ENCODE data around the gene FHOD3.

Gene FHOD3

GRCh38 chr18:36769172-36769571, 471.7 kb downstream of the FHOD3 start:
- no peak for DNase-seq

GRCh38 chr18:36769611-36770314, 472.2 kb downstream of the FHOD3 start:
- peak in 1 of 2 experiments; percentile 6 for DNase-seq

DNA sequence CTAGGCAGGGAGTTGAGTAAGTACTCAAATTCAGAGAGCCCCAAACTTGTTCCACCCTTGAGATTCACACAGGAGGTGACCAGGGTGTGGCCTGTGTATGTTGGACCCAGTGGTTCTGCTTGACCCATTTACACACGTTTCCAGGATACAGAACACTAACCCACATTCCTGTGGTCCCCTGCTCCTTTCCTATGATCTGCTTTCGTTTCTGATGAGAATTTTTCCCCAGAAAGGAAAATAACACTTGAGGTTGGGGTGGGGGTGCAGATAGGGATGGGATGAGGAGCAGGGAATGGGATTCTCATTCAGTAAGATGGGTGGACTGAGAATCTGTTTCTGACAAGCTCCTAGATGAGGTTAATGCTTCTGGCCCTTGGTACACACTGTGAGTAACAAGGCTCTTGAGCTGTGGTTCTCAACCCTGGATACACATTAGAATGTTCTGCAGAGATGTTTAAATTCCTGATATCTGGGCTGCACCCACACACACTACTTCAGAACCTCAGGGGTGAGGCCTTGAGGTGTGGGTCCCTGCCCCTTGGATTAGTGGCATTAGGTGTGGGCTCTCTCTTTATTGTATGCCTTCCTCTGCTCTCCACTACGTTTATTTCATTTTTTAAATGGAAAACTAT, 472.9 kb downstream of the FHOD3 start:
- no peak for DNase-seq

DNA sequence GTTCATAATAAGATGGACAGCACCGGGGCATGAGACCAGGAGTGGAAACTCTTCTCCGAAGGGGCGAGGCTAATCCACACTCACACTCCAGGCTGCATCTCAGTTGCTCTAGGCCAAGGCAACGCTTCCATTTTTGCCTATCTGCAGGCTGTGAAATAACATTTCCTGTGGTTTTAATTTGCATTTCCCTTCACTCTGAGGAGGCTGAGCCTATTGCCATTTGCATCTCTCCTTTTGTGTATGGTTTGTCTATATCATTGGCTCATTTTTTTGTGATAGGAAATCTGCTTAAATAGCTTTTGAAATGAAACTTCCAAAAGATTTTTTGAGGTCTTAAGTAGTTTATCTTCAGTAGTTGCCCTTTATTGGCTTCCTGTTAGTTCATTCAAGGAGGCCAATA, 473.7 kb downstream of the FHOD3 start:
- DNase-seq: no peak

- DNase-seq: no peak
Observed at GRCh38 chr18:36772241-36772723, 474.8 kb downstream of the FHOD3 start.

GRCh38 chr18:36775396-36775795, 477.9 kb downstream of the FHOD3 start:
- DNase-seq: no peak

- DNase-seq: no peak
Observed at GRCh38 chr18:36776650-36777049, 479.1 kb downstream of the FHOD3 start.

GRCh38 chr18:36777566-36777965, 480.1 kb downstream of the FHOD3 start:
- no peak for DNase-seq

GRCh38 chr18:36780748-36781147, 483.2 kb downstream of the FHOD3 start:
- no peak for DNase-seq

GRCh38 chr18:36782710-36783109, 485.2 kb downstream of the FHOD3 start:
- DNase-seq: no peak

GRCh38 chr18:36783792-36784191, 486.3 kb downstream of the FHOD3 start:
- DNase-seq: no peak

DNA sequence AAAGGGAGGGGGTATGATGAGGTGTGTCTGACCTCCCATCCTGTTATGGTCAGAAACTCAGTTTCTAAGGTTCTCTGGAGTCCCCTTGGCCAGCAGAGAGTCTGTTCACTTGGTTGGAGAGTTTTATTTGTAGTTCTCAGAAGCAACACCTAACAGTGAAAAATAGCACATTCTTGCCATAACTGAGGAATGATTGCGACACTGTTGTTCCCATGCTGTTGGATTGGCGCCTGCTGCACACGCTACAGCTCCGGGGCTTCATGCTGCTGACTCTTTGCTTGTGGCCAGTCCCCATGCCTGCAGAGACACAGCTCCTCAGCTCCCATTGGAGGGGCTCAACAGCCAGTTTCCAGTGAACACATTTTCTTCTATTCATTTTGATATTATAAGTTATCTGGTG, 489.2 kb downstream of the FHOD3 start:
- DNase-seq: no peak

- no peak for DNase-seq
Observed at GRCh38 chr18:36792634-36793283, 495.2 kb downstream of the FHOD3 start.

GRCh38 chr18:36798738-36799473, 501.4 kb downstream of the FHOD3 start:
- no peak for DNase-seq

DNA sequence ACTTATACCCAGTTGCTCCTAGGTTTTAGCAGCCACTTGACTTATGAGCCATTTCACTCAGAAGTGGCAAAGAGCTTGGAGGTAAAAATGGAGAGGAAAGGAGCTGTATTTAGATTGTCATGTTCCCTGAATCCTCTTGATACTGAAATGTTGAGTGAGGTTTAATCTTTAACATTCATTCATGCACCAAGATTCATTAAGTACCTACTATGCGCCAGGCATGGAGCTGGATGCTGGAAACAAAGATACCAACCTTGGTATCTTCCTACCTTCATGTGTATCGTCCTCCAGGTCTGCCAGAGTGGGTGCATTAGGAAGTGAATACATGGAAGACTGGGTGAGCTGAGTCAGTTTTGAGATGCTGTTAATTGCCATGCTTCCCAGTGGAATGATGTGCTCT, 507.6 kb downstream of the FHOD3 start:
- no peak for DNase-seq

DNA sequence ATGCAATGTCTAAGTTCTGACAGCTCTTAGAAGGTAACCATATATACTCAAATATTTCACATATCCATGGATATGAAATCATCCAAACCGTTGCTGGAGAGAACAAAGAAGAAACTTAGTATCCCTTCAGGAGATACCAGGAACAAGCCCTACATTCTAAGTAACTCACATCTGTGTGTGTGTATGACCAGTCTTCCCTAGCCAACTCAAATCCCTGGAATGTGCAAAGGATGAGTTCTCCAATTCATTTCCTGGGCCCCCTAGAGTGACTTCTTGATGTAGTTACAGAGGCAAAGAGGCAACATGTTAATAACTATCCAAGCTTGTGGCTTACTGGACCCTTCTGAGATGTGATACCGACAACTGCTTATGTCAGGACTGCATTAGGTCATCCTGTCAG, 511.2 kb downstream of the FHOD3 start:
- no peak for DNase-seq

DNA sequence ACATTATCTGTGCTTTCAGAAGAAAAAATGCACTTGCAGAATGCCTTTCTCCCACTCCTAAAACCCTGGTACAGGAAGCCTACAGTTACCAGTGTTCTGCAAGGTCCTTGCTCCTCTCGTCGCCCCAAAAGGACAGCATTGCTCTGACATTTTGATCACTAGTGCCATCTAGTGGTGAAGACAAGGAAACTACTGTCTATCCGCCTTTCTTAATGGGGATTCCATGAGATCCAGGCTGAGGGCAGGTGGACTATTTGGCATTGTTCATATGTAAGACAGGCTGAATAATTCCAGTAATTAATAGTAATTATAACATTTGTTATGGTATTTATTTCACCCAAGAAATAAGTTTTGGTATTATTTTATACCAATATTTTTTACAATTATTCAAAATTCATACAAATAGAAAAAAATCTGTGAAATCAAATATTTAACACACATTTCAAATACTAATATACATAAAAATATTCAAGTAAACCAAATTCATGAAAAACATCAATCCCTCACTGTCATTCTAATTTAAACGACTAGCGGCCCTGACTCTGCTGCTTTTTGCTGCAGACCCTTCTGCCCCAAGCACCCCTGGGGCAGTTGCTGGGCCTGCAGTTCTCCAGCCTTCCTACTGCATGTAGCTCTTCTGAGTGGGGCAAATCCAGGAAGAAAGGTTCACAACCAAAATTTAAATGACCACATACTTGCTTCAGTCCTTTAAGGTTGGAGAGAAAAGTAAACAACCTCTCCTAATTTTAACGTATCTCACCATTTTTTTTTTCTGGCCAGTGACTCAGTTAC, 512.3 kb downstream of the FHOD3 start:
- DNase-seq: peak in 1 of 2 experiments; percentile 16

GRCh38 chr18:36811430-36811829, 513.9 kb downstream of the FHOD3 start:
- DNase-seq: no peak

DNA sequence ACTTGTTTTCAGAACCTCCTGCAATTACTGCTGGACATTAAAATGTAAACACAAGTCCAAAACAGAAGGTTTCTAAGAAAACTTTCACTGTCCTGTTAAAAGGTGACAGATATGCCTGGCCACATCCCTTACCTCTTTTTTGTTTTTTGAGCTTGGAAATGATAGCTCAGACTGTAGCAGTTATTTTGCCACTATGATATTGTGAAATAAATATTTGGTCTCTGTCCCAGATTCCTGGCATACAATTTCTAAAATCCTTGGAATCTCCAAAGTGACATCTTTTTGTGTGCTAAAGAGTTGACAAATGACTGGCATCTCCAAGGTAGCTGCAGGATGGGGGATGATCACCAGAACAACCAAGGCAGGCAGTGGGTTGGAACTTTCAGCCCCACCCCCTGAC, 514.4 kb downstream of the FHOD3 start:
- DNase-seq: no peak

DNA sequence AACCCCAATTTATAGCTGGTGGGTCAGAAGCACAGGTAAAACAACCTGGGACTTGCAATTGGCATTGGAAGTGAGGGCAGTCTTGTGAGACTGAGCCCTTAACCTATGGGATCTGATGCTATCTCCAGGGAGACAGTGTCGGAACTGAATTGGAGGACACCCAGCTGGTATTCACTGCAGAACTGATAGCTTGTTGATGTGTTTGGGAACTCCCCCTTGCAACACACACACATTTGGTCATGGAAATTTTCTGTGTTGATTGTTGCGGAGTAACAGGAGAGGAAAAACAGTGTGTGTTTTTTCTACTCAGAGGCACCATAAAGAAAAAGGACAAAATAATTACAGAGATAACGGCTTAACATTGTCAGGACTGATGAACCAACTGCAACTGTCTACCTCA, 515.2 kb downstream of the FHOD3 start:
- DNase-seq: no peak

DNA sequence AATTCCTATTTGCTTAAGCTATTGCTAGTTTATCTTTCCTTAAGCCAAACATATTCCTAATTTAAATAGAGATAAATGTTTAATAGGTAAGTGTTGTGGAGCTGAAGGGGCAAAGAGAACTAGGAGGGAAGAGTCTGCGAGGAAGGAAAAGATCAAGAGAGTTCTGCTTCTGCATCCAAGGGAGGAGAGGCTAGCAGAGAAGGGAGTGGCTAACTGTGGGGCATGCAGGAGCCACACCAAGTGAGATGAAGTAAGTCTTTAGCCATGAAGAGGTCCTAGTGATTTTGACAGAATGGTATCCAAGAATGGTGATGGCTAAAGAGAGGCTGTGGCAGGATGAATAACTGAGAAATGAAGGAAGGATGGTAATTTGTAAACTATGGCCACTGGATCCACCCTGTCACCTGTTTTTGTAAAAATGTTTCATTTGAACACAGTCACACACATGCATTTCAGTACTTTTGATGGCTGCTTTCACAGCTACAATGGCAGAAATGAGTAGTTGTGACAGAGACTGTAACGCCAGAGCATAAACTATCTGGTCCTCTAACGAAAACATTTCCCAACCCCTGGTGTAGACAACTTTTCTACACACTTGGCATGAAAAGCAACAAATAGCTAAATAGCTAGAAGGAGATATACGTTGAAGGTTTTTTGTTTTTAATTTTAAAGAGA, 515.7 kb downstream of the FHOD3 start:
- DNase-seq: no peak

DNA sequence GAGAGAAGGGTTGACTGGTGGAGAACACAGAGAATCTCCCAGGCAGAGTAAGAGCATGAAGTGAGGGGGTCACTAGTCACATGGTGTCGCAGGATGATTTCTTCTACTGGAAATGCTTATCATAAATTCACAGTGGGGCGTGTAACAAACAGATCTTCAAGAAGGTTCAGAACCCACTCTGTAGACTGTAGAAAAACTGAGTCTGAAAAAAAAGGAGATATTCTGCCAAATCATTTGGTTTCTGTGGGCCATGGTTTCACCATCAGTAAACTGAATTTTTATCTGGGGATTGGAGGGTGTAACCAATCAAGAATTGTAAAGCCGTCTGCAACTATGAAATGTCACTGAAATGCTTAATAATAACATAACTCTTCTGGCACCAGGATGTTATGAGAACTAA, 516.3 kb downstream of the FHOD3 start:
- no peak for DNase-seq

Data from stimulated activated CD4-positive, alpha-beta T cell treated with anti-CD3 and anti-CD28 coated beads, Interleukin-4, amount 100 ng/mL, for 4 hours (primary cell).